DND-41 (cell line): Measurements from ENCODE around the gene NME9.

Experiments used
- ATAC-seq: fragments of 200-7000 bp; cut with Tn5 transposase; 3 replicates; pipeline ENCODE4 v1.9.1; 2021; ENCODE audit warnings: low read depth; ENCODE audit not compliant: insufficient read depth
- DNase-seq: peaks from one replicate; pipeline ENCODE4 v3.0.0-alpha.2; 2020
- H2AFZ ChIP-seq: 2 replicates; pipeline ENCODE4 v1.6.0; 2012; ENCODE audit warnings: low read depth, low read length
- H3K27ac ChIP-seq: 2 replicates; pipeline ENCODE4 v1.5.1; 2012; ENCODE audit warnings: low read length, inconsistent platforms
- H3K27me3 ChIP-seq: fragments of 200-600 bp; sonication (generic); 2 replicates; pipeline ENCODE4 v1.6.0; 2012; ENCODE audit warnings: low read length, mild to moderate bottlenecking, inconsistent platforms; ENCODE audit not compliant: insufficient read depth, poor library complexity
- H3K36me3 ChIP-seq: 2 replicates; pipeline ENCODE4 v1.5.1; 2012; ENCODE audit warnings: low read length, inconsistent platforms; ENCODE audit not compliant: insufficient read depth
- H3K4me1 ChIP-seq: 2 replicates; pipeline ENCODE4 v1.5.1; 2012; ENCODE audit warnings: mild to moderate bottlenecking, low read length; ENCODE audit not compliant: insufficient read depth
- H3K4me2 ChIP-seq: 2 replicates; pipeline ENCODE4 v1.6.0; 2012; ENCODE audit warnings: mild to moderate bottlenecking, moderate library complexity, low read length, inconsistent platforms; ENCODE audit not compliant: insufficient read depth
- H3K4me3 ChIP-seq, 2 experiments: fragments of 200-600 bp in 1 of 2; shearing (Covaris generic) in 1 of 2; 2 replicates each; pipeline ENCODE4 v1.5.1; 2012 to 2016; ENCODE audit warnings: inconsistent platforms in 2 of 2, low read length in 2 of 2, mild to moderate bottlenecking in 2 of 2, low read depth in 1 of 2, moderate library complexity in 1 of 2
- H3K79me2 ChIP-seq: 2 replicates; pipeline ENCODE4 v1.6.0; 2012; ENCODE audit warnings: low read length, inconsistent platforms; ENCODE audit not compliant: insufficient read depth
- H3K9ac ChIP-seq: 2 replicates; pipeline ENCODE4 v1.6.0; 2012; ENCODE audit warnings: low read depth, mild to moderate bottlenecking, inconsistent platforms, low read length, moderate library complexity
- H3K9me3 ChIP-seq: 2 replicates; pipeline ENCODE4 v1.5.1; 2012; ENCODE audit warnings: low read length, moderate library complexity, mild to moderate bottlenecking, inconsistent platforms; ENCODE audit not compliant: insufficient read depth, severe bottlenecking
- H4K20me1 ChIP-seq: 2 replicates; pipeline ENCODE4 v1.6.0; 2012; ENCODE audit warnings: low read length; ENCODE audit not compliant: insufficient read depth
- CTCF ChIP-seq: IDR thresholded peaks from 2 replicates; pipeline ENCODE4 v1.5.1; 2012; ENCODE audit warnings: borderline replicate concordance, low read length, moderate library complexity, mild to moderate bottlenecking; ENCODE audit not compliant: poor library complexity, severe bottlenecking; ENCODE audit errors: extremely low read depth
- EZH2 ChIP-seq: IDR thresholded peaks from 3 replicates; pipeline ENCODE4 v1.6.1; 2012; ENCODE audit warnings: borderline replicate concordance, low read depth, mild to moderate bottlenecking, moderate library complexity, low read length, inconsistent platforms; ENCODE audit not compliant: severe bottlenecking

NME9 gene

GRCh38 chr3:138308783-138309182, 20.9 kb downstream of the NME9 start:
- Histone ChIP-seq H3K4me2 (no peak overlapping the region), H3K27me3 (peaks cover 4% of the 10 kb centered on the region), H3K27ac (no peak overlapping the region), H3K9me3 (peaks cover 10% of the 10 kb centered on the region), H4K20me1 (no peaks in the 10 kb centered on the region), H3K4me1 (no peaks in the 10 kb centered on the region), H3K9ac (no peak overlapping the region), H3K4me3 (no peak overlapping the region), H3K36me3 (no peaks in the 10 kb centered on the region), H3K79me2 (no peaks in the 10 kb centered on the region), H2AFZ (no peak overlapping the region)
- DNase-seq (no peak), ATAC-seq (no peak)
- TF ChIP-seq CTCF, result no peak
- TF ChIP-seq EZH2, result no peak

GRCh38 chr3:138307899-138308298, 21.8 kb downstream of the NME9 start:
- H3K79me2 ChIP-seq, result no peaks in the 10 kb centered on the region
- no peaks in the 10 kb centered on the region for H4K20me1 ChIP-seq
- H2AFZ ChIP-seq, result no peak overlapping the region
- H3K4me2 ChIP-seq, result no peak overlapping the region
- ATAC-seq, result no peak
- peaks cover 10% of the 10 kb centered on the region for H3K9me3 ChIP-seq
- H3K27ac ChIP-seq, result no peak overlapping the region
- no peaks in the 10 kb centered on the region for H3K4me1 ChIP-seq
- TF ChIP-seq EZH2, result no peak
- TF ChIP-seq CTCF, result no peak
- H3K36me3 ChIP-seq, result no peaks in the 10 kb centered on the region
- H3K9ac ChIP-seq, result no peak overlapping the region
- H3K4me3 ChIP-seq, result no peak overlapping the region
- DNase-seq, result no peak
- H3K27me3 ChIP-seq, result peaks cover 4% of the 10 kb centered on the region

- Histone ChIP-seq H3K9ac (no peak overlapping the region), H4K20me1 (no peaks in the 10 kb centered on the region; the same call in none of the 2 replicates), H3K79me2 (no peaks in the 10 kb centered on the region), H3K9me3 (peaks cover 8% of the 10 kb centered on the region), H3K4me1 (no peaks in the 10 kb centered on the region), H3K27ac (no peak overlapping the region), H2AFZ (no peak overlapping the region), H3K4me2 (no peak overlapping the region), H3K36me3 (peaks cover 5% of the 10 kb centered on the region; the same call in 1 of the 2 replicates), H3K4me3 (no peak overlapping the region), H3K27me3 (no peaks in the 10 kb centered on the region)
- TF ChIP-seq EZH2 (no peak), CTCF (no peak)
- no peak for ATAC-seq
- no peak for DNase-seq
These were observed 26.2 kb downstream of the NME9 start for GRCh38 chr3:138303474-138303873.

GRCh38 chr3:138300647-138301046, 29.0 kb downstream of the NME9 start:
- Histone ChIP-seq H3K4me3 (no peak overlapping the region), H3K36me3 (peaks cover 25% of the 10 kb centered on the region), H4K20me1 (no peaks in the 10 kb centered on the region; the same call in none of the 2 replicates), H3K4me1 (no peaks in the 10 kb centered on the region), H2AFZ (no peak overlapping the region), H3K27ac (no peak overlapping the region), H3K9ac (no peak overlapping the region), H3K79me2 (no peaks in the 10 kb centered on the region), H3K9me3 (no peaks in the 10 kb centered on the region), H3K27me3 (no peaks in the 10 kb centered on the region), H3K4me2 (no peak overlapping the region)
- TF ChIP-seq EZH2 (no peak), CTCF (no peak)
- ATAC-seq (no peak), DNase-seq (no peak)
